ENCODE measurements around the gene FOXI1.
A peak's percentile ranks its signal among the peaks of the same experiment; 100 is the strongest.
"Not testable (repeated sequence)": the region's sequence is repeated elsewhere in the genome, so short reads cannot be mapped to it uniquely, and the experiment has no call there.

Gene FOXI1

DNA sequence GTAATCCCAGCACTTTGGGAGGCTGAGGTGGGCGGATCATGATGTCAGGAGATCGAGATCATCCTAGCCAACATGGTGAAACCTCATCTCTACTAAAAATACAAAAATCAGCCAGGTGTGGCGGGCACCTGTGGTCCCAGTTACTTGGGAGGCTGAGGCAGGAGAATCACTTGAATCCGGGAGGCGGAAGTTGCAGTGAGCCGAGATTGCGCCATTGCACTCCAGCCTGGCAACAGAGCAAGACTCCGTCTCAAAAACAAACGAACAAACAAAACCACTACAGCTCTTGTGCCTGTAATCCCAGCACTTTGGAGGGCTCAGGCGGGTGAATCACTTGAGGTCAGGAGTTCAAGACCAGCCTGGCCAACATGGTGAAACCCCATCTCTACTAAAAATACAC, 11.4 kb upstream of the FOXI1 start:
- not testable (repeated sequence) for DNase-seq

DNA sequence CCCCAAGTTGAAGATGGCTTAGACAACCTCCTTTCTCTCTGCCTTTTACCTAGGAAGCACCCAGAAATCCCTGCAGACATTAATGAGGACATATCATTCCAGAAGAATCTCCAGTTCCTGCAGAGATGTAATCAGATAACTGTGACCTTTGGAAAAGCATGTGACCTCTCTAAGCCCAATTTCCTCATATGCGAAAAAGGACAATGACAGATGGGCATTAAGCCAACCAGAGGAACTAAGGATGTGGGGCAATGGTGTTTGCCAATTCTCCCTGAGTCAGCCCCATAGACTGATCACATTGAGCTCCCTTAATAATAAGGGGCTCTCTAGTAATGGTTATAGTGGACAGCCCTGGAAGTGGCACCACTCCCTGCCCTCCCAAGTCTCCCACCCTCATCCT, 10.1 kb upstream of the FOXI1 start:
- DNase-seq = no peak

DNA sequence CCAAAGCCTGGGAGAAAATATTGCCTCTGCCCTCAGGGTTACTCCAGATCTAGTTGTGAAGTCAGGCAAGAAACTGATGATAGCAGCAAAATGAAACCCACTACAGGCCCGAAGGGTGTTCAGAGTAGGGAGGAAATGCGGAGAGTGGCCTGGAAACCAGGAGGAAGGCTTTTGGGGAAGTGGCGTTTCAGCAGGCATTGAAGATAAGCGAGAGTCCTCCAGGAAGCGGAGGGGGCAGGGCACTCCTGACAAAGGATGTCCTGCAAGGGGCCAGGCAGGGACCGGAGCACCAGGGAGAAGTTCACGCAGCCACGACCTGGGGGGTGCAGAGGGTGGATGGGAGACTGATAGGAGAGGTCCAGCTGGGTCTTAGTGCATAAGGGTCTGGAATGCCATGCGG, 7.8 kb upstream of the FOXI1 start:
- DNase-seq = no peak

DNA sequence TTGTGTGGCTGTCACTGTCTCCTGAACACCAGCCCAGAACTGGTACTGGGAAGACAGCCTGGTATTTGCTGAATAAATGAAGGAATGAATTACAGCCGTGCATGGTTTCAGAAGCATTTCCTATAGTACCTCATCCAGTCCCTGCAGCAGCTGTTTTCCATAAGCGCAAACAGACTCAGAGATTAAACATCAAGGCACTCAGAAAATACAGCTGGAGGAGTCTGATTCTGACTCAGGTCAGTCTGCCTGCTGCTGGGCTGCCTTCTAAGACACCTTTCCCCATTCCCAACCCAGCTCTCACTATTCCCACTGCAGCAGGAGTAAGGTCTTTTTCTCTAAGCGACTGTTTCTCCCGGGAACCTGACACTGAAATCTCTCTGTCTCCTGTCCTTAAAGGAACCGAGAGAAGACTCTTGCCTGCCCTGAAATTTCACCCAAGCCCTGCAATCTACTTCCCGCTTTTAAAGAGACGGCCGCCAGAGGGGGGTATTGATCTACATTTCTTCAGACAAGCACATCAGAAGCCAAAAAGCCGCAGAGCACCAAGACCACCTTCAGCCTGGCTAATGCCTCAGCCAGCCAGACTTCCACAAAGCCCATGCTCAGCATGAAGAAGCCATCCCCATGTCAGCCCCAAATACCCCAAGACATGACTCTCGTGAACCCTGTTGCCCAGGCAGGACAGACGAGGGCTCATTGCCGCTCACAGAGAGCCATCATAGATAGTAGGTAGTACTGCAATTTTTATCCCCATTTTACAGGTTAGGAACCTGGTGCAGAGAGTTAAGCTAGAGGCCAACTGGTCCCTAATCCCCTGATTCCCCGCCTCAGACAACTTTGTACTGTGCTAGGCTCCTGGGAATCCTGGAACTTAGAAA, 5.4 kb upstream of the FOXI1 start:
- peak; percentile 67 for DNase-seq

DNA sequence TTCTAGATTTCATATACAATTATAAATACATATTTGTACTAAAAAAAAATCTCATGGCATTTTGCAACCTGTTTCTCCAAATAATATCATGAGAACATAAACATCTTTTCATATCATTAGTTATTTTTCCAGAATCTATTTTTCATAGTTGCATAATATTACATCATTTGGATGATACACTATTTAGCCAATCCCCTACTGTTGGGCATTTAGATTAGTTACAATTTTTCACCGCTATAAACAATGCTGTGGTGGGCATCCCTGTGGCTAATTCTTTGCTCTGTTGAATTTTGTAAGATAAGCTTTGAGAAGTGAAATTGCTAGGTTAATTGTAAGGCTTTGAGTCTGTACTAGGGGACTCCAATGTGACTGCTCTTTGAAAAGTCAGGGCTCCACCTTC, 2.2 kb upstream of the FOXI1 start:
- DNase-seq = no peak

DNA sequence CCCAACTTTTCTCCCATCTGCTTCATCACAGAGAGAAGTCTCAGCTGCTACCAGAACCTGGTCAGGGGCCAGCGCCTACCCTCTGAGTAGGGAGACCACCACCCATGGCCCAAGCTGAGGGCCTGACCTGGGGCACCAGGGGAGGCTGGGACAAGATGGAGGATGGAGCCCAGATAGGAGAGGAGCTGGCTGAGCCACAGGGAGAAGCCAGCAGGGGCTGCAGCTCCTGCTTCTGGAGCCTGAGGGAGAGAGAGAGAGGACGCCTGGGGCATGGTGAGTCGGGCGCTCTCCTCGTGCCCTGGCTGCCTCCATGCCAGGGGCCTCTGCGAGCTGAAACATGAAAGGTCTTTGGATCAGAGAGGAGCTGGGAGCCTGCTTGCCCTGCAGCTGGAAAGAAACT, 1.4 kb upstream of the FOXI1 start:
- DNase-seq = no peak

DNA sequence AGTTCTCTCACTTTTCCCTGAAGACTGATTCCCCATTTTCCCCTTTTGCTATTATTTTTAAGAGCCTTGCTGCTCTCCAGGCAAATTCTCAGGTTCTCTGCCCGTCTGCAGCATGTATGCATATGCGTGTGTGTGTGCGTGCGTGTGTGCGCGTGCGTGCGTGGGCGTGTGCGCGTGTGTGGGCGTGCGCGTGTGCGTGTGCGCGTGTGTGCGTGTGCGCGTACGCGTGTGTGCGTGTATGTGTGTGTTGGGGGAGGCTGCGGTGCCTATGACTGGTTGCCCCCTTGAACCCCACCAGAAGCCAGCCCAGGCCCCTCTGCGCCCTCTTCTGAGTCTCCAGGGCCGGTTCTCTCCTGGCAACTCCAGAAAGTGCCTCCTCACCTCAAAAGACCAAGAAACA, 987 bp upstream of the FOXI1 start:
- DNase-seq = no peak

DNA sequence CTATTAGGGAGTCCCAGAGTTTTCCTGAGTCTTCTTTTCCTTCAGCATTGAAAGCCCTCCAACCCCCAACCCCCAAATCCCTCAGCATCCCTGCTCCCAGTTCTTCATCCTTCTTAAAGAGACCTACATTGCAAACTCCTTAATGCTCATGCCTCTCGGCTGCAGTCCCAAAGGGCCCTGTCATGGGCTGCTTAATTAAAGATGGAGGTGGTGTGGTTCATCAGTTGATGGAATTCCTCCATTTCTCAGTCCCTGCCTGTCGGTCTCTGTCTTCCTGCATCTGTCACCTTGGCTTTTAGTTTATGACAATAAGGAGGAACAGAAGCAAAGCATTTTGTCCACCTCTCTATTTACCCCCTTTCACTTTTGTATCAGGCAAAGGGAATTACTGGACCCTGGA, 2.0 kb downstream of the FOXI1 start:
- DNase-seq = no peak

DNA sequence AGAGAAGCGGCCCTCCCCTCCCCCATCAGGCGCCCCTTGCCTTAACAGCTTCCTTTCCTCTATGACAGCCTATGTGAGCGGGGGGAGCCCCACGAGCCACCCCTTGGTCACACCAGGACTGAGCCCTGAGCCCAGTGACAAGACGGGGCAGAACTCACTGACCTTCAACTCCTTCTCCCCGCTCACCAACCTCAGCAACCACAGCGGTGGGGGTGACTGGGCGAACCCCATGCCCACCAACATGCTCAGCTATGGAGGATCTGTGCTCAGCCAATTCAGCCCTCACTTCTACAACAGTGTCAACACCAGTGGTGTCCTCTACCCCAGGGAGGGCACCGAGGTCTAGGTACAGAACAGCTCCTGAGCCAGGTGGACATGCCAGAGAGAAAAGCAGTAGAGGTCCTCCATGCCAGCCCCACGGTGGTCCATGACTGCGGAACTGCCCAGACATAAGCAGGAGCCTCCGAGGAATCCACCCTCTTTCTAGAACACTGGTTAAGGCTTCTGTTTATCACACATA, 2.6 kb downstream of the FOXI1 start:
- DNase-seq = no peak

DNA sequence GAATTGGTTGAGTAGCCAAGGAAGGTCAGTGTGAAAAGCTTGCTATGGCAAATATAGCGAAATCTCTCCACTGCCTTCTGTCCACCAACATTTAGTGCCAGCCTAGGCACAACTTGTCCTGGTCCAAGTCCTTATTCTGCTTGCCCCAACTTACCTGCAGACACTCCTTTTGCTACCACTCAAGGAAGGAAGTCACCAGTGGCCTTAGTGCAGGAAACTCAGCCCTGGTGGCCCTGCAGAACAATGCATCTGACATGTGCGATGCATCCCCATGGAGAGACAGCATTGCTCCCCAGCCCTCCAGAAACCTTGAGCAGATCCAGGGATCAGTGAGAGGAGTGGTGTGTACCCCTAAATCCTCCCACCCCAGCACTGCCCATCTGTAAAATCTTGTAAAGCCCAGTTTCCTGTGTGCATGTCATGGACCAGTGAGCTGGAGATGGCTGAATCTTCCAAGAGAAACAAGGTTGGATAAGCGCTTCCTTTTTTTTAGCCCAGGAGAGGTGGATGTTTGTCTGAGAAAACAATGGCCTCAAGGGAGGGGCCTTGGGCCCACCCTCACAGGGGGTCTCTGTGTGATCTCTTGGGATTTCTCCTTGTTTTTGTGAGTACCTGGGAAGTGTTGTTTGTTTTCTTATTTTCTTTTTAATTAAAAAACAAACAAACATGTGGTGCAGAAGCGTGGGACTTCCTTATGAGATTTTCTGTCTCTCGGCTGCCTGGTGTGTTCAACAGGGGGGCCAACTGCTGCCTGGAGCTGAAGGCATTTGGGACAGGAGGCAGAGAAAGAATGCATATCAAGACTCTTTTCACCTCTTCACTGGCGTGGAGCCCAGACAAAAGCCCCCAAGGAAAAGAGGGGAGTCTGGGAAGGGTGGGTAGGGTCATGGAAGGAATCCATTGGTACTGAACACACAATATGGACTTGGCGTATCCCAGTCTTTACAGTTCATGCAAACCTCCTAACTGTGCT, 3.6 kb downstream of the FOXI1 start:
- DNase-seq = no peak

DNA sequence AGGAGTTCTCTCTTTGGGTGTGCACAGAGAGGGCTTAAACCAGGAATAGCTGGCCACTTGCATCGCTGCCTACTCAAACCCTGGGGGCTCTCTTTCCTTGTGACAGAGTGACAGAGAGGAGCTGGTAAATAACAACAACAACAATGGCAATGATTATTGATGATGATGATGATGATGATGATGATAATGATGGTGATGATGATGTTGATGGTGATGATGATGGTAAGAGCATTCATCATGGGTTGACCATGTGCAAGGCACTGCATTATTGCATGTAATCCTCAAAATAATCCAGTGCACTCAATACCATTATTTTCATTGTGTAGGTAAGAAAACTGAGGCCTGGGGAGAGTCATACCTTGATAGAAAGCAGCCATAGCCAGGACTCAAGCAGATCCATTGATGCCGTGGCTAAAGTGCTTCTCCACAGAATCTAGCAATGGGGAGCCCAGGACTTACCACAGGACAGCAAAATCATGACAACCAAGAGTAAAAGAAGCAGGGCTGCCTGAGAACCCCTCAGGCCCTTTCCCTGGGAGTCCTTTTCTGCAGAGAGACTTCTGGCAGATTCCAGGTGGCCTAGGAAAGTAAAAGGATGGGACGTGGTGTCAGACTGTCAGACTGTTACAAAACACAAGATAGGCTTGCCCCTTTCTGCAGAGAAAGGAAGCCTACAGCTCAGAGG, 4.8 kb downstream of the FOXI1 start:
- DNase-seq = no peak

DNA sequence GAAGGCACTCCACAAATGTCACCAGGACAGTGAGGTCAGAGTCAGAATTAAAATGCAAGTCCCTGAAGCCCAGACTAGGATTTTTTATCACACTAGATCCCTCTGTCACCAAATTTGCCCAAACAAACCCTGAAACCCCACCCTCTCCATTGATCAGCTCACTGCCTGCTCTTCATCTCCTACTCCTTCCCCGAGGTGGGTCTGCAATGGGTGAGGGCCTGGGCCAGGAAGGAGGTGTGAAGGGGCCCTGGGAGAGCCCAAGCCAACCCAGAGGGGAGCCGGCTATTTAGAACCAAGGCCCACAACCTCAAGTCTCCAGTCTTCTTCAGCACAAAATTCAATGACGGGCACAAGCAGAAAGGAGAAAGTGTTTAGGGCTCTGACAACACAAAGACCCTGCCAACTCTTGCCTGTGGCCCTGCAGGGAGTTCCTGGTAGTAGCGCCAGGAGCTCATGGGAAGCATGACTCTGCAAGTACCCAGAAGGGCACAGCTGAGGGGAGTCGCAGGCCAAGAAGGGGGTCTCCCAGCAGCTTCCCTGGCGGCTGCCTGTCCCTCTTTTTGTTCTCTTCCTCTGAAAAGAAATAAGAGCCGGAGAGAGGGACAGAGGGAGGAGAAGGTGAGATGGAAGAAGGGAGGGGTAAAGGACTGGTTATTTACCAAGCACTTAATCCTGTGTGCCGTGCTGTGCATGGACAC, 5.5 kb downstream of the FOXI1 start:
- DNase-seq = no peak

DNA sequence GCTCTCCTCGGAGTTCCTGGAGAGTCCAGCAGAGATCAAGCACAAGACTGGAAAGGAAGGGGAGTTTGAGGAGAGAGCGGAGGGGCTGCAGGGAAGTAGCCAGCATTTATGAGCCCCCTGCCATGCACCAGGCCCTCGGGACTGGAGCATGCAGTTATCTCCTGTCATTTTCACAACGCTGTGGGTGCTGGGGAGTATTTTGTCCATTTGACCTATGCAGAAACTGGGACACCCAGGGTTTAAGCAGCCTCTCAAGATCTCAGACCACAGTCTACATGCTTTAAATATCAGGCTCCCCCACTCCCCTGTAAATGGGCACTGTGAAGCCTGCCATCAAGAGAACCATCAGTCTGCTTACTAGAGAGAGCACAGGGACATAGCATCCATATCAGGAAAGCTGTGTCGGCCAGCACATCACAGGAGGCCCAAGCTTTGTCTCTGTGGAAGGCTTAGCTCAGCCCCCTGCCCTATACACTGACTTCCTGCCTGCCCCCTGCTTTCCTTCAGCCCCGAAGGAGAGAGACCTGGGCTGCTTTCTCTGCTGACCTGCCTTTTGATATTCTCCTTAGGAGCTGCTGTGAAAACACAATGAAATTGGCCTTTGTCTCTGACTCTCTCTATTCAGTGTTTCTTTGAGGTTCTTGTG, 7.3 kb downstream of the FOXI1 start:
- DNase-seq = no peak

DNA sequence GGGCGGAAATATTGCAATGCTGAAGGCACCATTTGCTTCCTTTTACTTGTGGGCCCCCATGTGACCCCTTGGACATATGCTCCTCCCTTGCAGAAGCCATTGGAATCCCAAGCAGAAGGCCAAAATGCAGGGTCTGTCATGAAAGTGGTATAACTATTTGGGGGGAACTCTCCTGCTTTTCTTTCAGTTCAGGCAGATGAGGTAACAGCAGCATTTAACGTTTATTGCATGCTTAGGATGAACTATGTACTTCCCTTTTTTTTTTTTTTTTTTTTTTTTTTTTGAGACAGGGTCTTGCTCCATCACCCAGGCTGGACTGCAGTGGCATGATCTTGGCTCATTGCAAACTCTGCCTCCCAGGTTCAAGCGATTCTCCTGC, 7.8 kb downstream of the FOXI1 start:
- no peak for DNase-seq

DNA sequence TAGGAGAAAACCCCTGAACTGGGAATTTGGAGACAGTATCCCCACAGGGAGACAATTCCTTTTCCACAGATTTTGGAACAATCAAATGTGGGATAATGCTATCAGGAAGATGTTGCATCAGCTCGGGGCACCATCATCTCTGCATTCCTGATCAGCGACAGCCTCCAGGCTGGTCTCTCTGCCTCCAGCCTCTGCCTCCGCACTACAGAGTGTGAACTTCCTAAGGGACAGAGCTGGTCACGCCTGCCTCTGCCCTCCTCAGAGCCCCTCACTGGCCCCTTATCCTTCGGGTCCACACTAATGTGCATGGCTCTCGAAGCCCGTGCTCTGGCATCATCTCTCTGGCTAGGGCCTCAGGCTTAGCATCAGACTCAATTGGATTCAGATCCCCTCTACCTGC, 8.6 kb downstream of the FOXI1 start:
- no peak for DNase-seq

DNA sequence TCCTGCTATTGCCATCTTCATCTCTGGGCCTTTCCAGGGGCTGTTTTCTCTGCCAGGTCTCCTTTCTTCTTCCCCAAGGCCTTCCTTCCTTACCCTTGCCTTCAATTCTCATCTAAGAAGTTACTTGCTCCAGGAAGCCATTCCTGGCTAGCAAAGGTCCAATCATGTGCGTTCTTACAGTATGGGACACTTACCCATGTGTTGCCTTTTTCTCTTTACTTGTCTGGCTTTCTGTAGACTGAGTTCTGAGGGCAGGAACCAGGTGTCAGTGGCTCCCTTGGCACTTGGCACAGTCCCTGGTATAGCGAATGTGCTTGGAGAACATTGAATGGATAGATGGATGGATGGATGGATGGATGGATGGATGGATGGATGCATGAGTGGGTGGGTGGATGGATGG, 10.2 kb downstream of the FOXI1 start:
- DNase-seq = no peak

DNA sequence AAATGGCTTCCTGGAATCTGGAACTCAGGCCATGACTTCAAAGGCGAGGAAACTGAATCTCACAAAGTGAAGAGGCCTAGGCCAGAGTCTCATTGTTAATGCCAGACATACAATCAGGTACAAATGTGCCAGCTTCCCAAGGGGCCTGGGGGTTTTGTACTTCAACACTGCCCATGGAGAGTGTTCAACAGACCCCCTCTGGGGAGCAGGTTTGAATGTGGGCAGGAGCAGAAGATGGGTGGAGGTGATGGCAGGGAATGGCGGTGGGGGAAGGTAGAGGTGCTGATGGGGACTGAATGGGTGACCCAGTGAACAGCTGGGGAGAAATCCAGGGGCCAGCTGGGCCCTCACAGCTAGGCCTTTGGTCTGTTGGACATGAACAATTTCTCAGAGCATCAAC, 12.0 kb downstream of the FOXI1 start:
- DNase-seq = no peak

DNA sequence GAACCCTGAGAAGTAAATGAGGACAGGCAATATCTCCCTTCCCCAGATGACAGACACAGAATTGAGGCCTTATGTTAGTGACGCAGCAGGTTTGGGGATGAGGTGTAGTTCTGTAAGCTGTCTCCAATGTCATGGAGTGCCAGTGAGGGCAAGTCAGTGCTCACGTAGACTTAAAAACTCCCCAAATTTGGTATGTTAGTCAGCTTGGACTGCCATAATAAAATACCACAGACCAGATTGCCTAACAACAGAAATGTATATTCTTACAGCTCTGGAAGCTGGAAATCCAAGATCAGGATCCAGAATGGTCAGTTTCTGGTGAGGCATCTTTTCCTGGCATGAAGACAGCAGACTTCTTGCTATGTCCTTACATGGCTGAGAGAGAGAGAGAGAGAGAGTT, 14.9 kb downstream of the FOXI1 start:
- no peak for DNase-seq

DNA sequence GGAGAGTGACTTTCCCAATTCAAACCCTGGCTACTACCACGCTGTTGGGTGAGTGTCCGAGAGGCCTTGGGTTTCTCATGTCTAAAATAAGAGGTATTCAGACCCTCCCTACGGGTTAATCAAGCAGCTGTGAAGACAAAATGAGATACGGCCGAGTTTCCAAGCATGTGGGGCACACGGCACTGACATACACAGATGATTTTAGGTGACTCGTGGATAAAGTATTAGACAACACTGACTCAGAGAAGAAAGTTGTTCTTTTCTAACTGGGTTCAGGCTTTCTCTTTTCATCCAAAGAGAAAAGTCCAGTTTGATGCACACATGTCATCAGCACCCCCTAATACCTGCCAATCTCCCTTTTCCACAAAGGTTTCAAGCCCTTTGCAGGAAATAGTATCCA, 15.6 kb downstream of the FOXI1 start:
- no peak for DNase-seq

DNA sequence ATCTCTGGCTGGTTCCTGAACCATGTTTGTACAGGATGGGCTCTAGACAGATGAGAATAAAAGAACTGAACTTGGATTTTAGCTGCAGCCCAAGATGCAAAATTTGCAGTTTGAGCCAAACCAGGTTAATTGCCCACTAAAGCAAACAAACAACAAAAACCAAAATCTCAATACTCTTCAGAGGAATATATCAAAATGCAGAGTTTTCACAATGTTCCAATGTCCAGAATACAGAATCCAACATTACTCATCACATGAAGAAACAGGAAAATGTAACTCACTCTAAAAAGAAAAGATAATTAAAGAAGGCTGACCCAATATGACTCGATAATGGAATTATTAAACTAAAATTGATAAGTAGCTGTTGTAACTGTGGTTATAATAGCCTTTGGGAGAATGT, 20.4 kb downstream of the FOXI1 start:
- DNase-seq = no peak

DNA sequence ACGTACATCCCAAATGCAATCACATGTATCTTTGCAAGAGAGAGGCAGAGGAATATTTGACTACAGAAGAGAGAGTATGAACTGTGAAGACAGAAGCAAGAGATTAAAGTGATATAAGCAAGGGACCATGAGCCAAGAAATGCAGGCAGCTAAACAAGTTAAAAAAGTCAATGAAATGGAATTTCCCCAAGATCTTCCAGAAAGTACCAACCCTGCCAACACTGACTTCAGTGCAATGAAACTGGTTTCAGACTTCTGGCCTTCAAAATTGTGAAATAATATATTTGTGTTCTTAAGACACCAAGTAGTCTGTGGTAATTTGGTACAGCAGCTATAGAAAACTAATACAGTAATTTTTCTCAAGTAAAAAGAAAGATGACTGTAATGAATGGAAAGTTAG, 20.9 kb downstream of the FOXI1 start:
- DNase-seq = no peak

DNA sequence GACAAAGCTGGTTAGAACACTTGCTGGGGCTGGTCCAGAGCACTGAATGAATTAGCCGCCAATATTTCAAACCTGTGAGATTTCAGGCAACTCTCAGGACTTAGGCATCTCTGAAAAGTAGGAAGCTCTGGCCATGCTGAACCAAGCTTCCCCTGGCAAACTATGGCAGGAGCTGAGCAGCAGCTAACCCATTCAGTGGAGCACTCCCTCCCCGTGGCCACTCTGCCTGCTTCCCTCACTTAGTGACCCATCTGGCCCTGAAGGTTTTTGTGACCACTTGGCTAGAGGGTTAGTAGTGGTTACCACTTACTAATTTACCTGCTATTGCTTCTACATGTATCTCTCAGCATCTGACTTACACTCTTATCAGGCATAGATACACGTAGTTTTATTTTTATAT, 25.5 kb downstream of the FOXI1 start:
- no peak for DNase-seq

Data from stimulated activated CD4-positive, alpha-beta T cell treated with anti-CD3 and anti-CD28 coated beads, Interleukin-4, amount 100 ng/mL, for 1 hour (primary cell).